Jurkat, Clone E6-1 (cell line): ENCODE measurements around the gene SDK1. TPM values are rescaled to one million over a fixed set of nuclear protein-coding genes. Genes with fewer than 3 reads are reported as not detected.

Experiments
- DNase-seq: peaks from one replicate; pipeline ENCODE4 v3.0.0-alpha.2; 2011; ENCODE audit warnings: low read depth, low spot score
- H3K4me3 ChIP-seq: 2 replicates; pipeline ENCODE4 v1.5.1; 2011; ENCODE audit warnings: mild to moderate bottlenecking, low read length, control low read depth, moderate library complexity
- polyA plus RNA-seq: library from polyadenylated mRNA; unstranded; fragments of >200 nt; gene quantifications from one replicate; pipeline ENCODE4 v1.2.1, GENCODE V29; 2012; ENCODE audit warnings: missing spikeins; ENCODE audit not compliant: insufficient read length, insufficient read depth

The SDK1 gene, protein sequence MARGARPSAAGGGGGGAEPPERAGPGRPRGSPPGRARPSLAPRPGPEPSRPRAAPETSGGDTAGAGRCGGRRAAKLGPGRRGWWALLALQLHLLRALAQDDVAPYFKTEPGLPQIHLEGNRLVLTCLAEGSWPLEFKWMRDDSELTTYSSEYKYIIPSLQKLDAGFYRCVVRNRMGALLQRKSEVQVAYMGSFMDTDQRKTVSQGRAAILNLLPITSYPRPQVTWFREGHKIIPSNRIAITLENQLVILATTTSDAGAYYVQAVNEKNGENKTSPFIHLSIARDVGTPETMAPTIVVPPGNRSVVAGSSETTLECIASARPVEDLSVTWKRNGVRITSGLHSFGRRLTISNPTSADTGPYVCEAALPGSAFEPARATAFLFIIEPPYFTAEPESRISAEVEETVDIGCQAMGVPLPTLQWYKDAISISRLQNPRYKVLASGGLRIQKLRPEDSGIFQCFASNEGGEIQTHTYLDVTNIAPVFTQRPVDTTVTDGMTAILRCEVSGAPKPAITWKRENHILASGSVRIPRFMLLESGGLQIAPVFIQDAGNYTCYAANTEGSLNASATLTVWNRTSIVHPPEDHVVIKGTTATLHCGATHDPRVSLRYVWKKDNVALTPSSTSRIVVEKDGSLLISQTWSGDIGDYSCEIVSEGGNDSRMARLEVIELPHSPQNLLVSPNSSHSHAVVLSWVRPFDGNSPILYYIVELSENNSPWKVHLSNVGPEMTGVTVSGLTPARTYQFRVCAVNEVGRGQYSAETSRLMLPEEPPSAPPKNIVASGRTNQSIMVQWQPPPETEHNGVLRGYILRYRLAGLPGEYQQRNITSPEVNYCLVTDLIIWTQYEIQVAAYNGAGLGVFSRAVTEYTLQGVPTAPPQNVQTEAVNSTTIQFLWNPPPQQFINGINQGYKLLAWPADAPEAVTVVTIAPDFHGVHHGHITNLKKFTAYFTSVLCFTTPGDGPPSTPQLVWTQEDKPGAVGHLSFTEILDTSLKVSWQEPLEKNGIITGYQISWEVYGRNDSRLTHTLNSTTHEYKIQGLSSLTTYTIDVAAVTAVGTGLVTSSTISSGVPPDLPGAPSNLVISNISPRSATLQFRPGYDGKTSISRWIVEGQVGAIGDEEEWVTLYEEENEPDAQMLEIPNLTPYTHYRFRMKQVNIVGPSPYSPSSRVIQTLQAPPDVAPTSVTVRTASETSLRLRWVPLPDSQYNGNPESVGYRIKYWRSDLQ (N-terminal part only)
- polyA plus RNA-seq, result not detected

DNA sequence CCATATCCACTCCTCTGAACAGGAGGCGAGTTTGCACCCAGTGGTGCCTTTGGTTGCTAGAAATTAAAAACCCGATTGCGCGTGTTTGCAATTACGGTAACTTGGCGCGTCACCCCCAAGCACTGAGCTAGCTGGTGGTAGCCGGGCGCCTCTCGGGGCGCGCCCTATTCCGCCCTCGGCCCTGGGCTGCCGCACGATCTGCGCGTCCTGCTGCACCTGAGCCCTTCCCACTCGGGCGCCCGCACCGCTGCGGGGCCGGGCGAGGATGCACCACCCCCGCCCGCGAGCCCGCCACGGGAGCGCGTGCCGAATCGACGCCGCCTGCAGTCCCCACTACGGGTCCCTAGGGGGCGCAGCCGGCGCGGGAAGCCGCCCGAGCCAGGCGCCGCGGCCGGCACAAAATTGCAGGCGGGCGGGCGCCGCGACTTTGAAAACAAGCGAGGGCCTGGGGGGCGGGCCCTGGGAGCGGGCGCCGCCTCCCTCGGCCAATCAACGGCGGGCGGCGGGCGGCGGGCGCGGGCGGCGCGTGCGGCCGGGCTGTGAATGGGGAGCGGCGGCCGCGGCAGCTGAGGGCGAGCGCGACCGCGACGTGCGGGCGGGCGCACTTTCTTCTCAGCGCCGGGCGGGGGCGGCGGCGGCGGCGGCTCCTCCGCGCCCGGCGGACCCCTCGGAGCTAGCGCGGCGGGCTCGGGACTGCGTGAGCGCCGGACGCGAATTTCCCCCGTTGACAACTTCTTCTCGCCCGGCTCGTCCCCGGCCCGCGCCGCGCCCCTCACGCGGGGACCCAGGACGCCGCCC, at the start of gene SDK1:
Gene SDK1 (plus strand): TSS at position 602 of the 798 bp plus-strand sequence. CDS start 335 bp downstream, outside the sequence.
- H3K4me3 ChIP-seq, result peak within 1 kb of the TSS; percentile 21
- peak; percentile 77 for DNase-seq

DNA sequence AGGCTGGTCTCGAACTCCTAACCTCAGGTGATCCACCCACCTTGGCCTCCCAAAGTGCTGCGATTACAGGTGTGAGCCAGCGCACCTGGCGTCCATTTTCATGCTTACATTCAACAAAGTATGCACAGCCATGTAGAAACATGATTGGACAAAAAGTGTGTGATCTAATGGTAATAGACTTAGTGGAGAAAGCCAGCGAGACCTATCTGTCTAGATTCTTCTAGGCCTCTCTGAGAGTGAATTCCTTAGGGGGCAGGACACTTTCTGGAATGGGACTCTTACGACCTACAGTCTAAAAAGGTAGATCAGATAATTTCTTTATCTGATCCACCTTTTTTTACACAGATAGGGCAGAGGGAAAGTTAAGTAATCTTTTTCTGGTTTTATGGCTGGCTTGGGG, 46.3 kb upstream of the SDK1 start:
- DNase-seq, result no peak
- no peak overlapping the region for H3K4me3 ChIP-seq

GRCh38 chr7:3259711-3260400, 41.2 kb upstream of the SDK1 start:
- DNase-seq, result no peak
- H3K4me3 ChIP-seq, result no peak overlapping the region

- DNase-seq, result no peak
- no peak overlapping the region for H3K4me3 ChIP-seq
Observed at GRCh38 chr7:3260401-3260715, 40.7 kb upstream of the SDK1 start.

DNA sequence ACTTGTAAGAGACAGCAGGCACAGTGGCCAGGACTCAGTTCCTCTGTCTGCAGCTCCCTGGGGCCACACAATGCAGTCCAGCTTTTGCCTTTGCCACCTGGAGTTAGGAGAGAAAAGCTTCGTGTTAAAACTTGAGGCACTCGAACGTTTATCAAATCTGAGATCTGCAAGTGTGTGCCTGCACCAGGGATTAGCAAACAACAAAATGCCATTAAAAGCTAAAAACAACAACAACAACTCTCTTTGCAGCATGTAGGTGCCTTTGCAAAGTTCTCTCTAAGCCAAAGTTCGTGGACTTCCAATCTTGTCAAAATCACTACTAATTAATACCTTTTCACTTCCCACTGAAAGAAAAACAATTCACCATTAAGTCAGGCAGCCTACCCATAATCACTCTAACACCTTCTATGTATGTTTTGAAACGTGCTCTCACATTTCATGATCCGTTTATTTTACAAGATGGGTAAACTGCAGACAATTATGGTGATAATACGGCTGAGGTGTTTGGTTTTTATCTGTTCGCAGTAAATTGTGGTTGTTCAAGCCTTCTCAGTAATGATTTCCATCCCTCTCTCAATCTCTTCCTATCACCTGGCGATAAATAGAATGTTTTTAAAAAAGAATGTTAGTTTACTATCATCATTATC, 36.2 kb upstream of the SDK1 start:
- H3K4me3 ChIP-seq, result no peak overlapping the region
- no peak for DNase-seq

- no peak overlapping the region for H3K4me3 ChIP-seq
- DNase-seq, result no peak
Observed at GRCh38 chr7:3265388-3265787, 35.7 kb upstream of the SDK1 start.

GRCh38 chr7:3266240-3266639, 34.8 kb upstream of the SDK1 start:
- no peak for DNase-seq
- no peak overlapping the region for H3K4me3 ChIP-seq

DNA sequence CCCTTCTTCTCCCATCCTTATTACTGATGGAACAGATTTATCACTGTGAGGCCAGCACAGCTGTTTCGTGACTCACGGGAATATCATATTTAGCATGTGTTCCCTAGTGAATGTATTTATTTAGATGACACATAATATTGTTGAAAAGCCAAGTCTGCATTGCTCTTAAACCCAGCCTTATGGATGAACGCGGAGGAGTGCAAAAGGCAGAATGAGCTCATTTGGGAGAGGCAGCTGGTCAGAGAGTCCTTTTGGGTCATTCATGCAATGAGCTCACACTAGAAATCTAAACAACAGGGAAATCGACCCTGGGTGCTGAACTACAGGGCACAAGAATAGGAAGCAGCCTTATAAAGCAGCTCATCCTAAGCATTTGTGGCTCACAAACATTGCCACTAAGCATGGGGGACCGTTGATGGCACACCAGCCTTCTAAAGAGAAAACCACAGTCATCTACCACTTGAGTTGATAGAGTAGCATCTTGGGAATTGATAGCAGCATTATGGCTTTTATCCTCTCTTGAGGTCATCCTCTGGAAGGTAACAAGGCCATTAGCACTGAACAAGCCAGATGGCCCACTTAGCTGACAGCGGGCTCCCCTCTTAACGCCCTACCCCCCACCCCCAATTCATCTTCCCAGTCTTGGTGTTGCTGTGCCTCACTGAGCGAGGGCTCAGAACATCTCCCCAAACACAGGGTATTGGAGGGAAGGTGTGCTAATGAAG, 32.9 kb upstream of the SDK1 start:
- H3K4me3 ChIP-seq, result no peak overlapping the region
- DNase-seq, result no peak

DNA sequence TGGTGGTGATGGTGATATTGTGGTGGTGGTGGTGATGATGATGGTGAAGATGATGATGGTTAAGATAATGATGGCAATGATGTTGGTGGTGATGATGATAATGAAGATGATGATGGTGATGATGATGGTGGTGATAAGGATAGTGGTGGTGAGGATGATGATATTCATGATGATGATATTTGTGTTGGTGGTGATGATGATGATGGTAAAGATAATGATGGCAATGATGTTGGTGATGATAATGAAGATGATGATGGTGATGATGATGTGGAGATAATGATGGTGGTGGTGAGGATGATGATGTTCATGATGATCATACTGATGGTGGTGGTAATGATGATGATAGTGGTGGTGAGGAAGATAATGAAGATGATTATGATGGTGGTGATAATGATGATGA, 30.7 kb upstream of the SDK1 start:
- DNase-seq, result no peak
- no peak overlapping the region for H3K4me3 ChIP-seq

GRCh38 chr7:3271298-3271697, 29.8 kb upstream of the SDK1 start:
- no peak overlapping the region for H3K4me3 ChIP-seq
- no peak for DNase-seq

DNA sequence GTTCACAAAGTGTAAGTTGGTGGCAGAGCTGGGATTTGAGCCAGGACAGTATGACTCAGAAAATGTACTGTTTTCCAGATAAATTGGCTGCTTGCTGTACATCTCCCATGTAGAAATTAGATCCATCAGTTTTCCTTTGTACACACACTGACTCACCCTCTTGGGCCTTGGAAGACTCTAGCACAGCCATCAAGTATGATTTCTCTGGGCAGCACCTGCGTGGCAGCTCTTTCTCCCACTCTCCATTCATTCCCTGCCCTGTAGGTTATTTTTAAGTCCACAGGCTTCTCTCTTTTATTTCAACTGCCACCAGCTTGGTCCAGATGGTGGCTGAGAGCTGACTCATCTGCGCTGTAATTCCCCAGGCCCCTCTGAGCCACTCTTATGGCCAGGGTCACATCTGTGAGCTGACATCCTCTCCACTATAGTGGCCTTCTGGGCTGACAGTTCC, 28.3 kb upstream of the SDK1 start:
- DNase-seq, result no peak
- no peak overlapping the region for H3K4me3 ChIP-seq

DNA sequence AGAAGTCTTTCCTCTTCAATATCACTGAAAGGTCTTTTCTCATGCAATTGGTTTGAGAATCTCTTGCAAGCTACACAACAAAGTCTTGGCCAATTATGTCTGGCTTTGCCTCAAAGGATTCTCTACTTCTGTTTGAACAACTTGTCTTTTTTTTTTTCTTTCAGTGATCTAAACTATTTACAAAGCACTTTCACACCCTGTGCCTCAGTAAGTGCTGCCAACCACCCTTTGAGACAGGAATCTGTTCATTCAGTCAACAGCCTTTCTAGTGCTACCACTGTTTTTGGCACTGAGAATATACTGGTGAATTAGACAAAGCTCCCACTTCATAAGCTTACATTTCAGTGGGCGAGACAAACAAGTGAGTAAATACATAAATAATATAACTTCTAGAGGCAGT, 26.9 kb upstream of the SDK1 start:
- no peak overlapping the region for H3K4me3 ChIP-seq
- no peak for DNase-seq

GRCh38 chr7:3277604-3278572, 23.2 kb upstream of the SDK1 start:
- DNase-seq, result no peak
- H3K4me3 ChIP-seq, result no peak overlapping the region

GRCh38 chr7:3279147-3279818, 21.8 kb upstream of the SDK1 start:
- H3K4me3 ChIP-seq, result no peak overlapping the region

GRCh38 chr7:3280445-3280844, 20.6 kb upstream of the SDK1 start:
- H3K4me3 ChIP-seq, result no peak overlapping the region
- DNase-seq, result no peak

More at GRCh38 chr7:3279147-3279818, 21.8 kb upstream of the SDK1 start:
- DNase-seq, result no peak
